Gastroesophageal sphincter (tissue), 3 donors: ENCODE measurements around the gene FAM25A.
"Not testable (repeated sequence)": the region's sequence is repeated elsewhere in the genome, so short reads cannot be mapped to it uniquely, and the experiment has no call there.

Source experiments
- CTCF ChIP-seq, 4 experiments: fragments of 200-600 bp in 2 of 4; fragments of 450-650 bp in 2 of 4; sonication (generic) in 1 of 4; IDR thresholded peaks; one replicate each; pipeline ENCODE4 v1.5.1; 2017 to 2019; ENCODE audit warnings: antibody characterized with exemption in 4 of 4, mild to moderate bottlenecking in 2 of 4, moderate library complexity in 2 of 4
- POLR2A ChIP-seq, 2 donors: fragments of 450-650 bp; IDR thresholded peaks; one replicate each; pipeline ENCODE4 v1.6.1; 2017; ENCODE audit warnings: antibody characterized with exemption in 2 of 2, mild to moderate bottlenecking in 2 of 2, moderate library complexity in 1 of 2
- POLR2AphosphoS5 ChIP-seq: sonication (generic); formaldehyde crosslinking; IDR thresholded peaks from one replicate; pipeline ENCODE4 v1.6.1; 2017; ENCODE audit warnings: antibody characterized with exemption

GRCh38 chr10:87014986-87015716, 4.9 kb upstream of the FAM25A start:
- TF ChIP-seq CTCF (IDR thresholded peaks at IDR 0.05); POLR2A (IDR thresholded peaks at IDR 0.05); POLR2AphosphoS5: not testable (repeated sequence)
